Neural cell (in vitro differentiated cells): ENCODE results near the gene MIOS. TPM values are rescaled to one million over a fixed set of nuclear protein-coding genes. Genes with fewer than 3 reads are reported as not detected.

Source experiments
- H2AFZ ChIP-seq: fragments of 200-600, 300-800 bp; sonication (generic), shearing (Covaris generic); 2 replicates; pipeline ENCODE4 v1.6.0; 2014; ENCODE audit warnings: low read depth, mild to moderate bottlenecking, antibody characterized with exemption, low read length, moderate library complexity
- H3F3A ChIP-seq: fragments of 200-600 bp; shearing (Covaris generic); 2 replicates; pipeline ENCODE4 v1.6.1; 2016; ENCODE audit warnings: mild to moderate bottlenecking, moderate library complexity, mixed read lengths, antibody characterized with exemption, low read length; ENCODE audit not compliant: insufficient read depth, poor library complexity, severe bottlenecking
- H3K27ac ChIP-seq: fragments of 200-600, 300-800 bp; sonication (generic), shearing (Covaris generic); 2 replicates; pipeline ENCODE4 v1.5.1; 2014; ENCODE audit warnings: mild to moderate bottlenecking, low read length, moderate library complexity
- H3K27me3 ChIP-seq: fragments of 300-800, 200-600 bp; sonication (generic), shearing (Covaris generic); 2 replicates; pipeline ENCODE4 v1.6.0; 2014; ENCODE audit warnings: mild to moderate bottlenecking, low read depth, low read length, moderate library complexity; ENCODE audit not compliant: insufficient read depth
- H3K36me3 ChIP-seq: fragments of 300-800, 200-600 bp; sonication (generic), shearing (Covaris generic); 2 replicates; pipeline ENCODE4 v1.5.1; 2014; ENCODE audit warnings: mild to moderate bottlenecking, antibody characterized with exemption, low read length, moderate library complexity; ENCODE audit not compliant: insufficient read depth
- H3K4me2 ChIP-seq: fragments of 300-800, 200-600 bp; sonication (generic), shearing (Covaris generic); 2 replicates; pipeline ENCODE4 v1.6.0; 2014; ENCODE audit warnings: mild to moderate bottlenecking, low read length
- H3K4me3 ChIP-seq: fragments of 300-800, 200-600 bp; sonication (generic), shearing (Covaris generic); 2 replicates; pipeline ENCODE4 v1.5.1; 2014; ENCODE audit warnings: mild to moderate bottlenecking, low read length, moderate library complexity
- H3K79me2 ChIP-seq: fragments of 200-600 bp; shearing (Covaris generic); replicated peaks from 2 replicates; pipeline ENCODE4 v1.6.0; 2014; ENCODE audit warnings: mild to moderate bottlenecking, low read length, moderate library complexity; ENCODE audit not compliant: insufficient read depth
- H3K9ac ChIP-seq: fragments of 300-800, 200-600 bp; sonication (generic), shearing (Covaris generic); 2 replicates; pipeline ENCODE4 v1.6.1; 2016; ENCODE audit warnings: mild to moderate bottlenecking, low read length, mixed read lengths
- H3K9me2 ChIP-seq: fragments of 200-600 bp; shearing (Covaris generic); 2 replicates; pipeline ENCODE4 v1.6.1; 2016; ENCODE audit warnings: mild to moderate bottlenecking, low read length, mixed read lengths; ENCODE audit not compliant: insufficient read depth
- H3K9me3 ChIP-seq: fragments of 200-600, 300-800 bp; sonication (generic), shearing (Covaris generic); 2 replicates; pipeline ENCODE4 v1.6.1; 2016; ENCODE audit warnings: mild to moderate bottlenecking, mixed run types, low read length, moderate library complexity, mixed read lengths
- H4K20me1 ChIP-seq: fragments of 200-600 bp; shearing (Covaris generic); 2 replicates; pipeline ENCODE4 v1.6.1; 2016; ENCODE audit warnings: mild to moderate bottlenecking, mixed run types; ENCODE audit not compliant: insufficient read depth
- EP300 ChIP-seq: fragments of 450-650 bp; conservative IDR thresholded peaks from 2 replicates; pipeline ENCODE4 v1.6.1; 2014; ENCODE audit warnings: antibody characterized with exemption, mild to moderate bottlenecking, moderate library complexity; ENCODE audit not compliant: poor library complexity, severe bottlenecking
- EZH2 ChIP-seq: fragments of 200-600, 300-800 bp; shearing (Covaris generic), sonication (generic); IDR thresholded peaks from 2 replicates; pipeline ENCODE4 v1.6.1; 2014; ENCODE audit warnings: antibody characterized with exemption, low read length, borderline replicate concordance, mild to moderate bottlenecking; ENCODE audit not compliant: insufficient read depth, poor library complexity, severe bottlenecking
- POLR2AphosphoS5 ChIP-seq: IDR thresholded peaks from 2 replicates; pipeline ENCODE4 v1.6.1; 2012
- RAD21 ChIP-seq: fragments of 450-650 bp; conservative IDR thresholded peaks from 2 replicates; pipeline ENCODE4 v1.6.1; 2014; ENCODE audit warnings: antibody characterized with exemption, mild to moderate bottlenecking, moderate library complexity
- SMC3 ChIP-seq: fragments of 450-650 bp; conservative IDR thresholded peaks from 2 replicates; pipeline ENCODE4 v1.6.1; 2014; ENCODE audit warnings: antibody characterized with exemption, mild to moderate bottlenecking, moderate library complexity; ENCODE audit not compliant: poor library complexity
- TAF1 ChIP-seq: IDR thresholded peaks from 2 replicates; pipeline ENCODE4 v1.6.1; 2012; ENCODE audit warnings: low read depth
- polyA plus RNA-seq: library from polyadenylated mRNA; depleted of rRNA; stranded (reverse); fragments of >200 nt; gene quantifications from 2 replicates; pipeline ENCODE4 v1.2.3, GENCODE V29; 2014
- TF ChIP-seq, protein P1 (sequence below): IDR thresholded peaks from 2 replicates; pipeline ENCODE4 v1.6.1; 2012; ENCODE audit warnings: borderline replicate concordance
- TF ChIP-seq, protein P2 (sequence below): fragments of 450-650 bp; IDR thresholded peaks from 2 replicates; pipeline ENCODE4 v1.5.1; 2014; ENCODE audit warnings: antibody characterized with exemption, mild to moderate bottlenecking, moderate library complexity; ENCODE audit not compliant: poor library complexity, severe bottlenecking

Gene MIOS
- polyA plus RNA-seq, 1 donor from 2014 or later, result 52.2 TPM

- TF ChIP-seq EP300 (no peak), RAD21 (no peak), TAF1 (no peak)
- TF ChIP-seq, protein P1, sequence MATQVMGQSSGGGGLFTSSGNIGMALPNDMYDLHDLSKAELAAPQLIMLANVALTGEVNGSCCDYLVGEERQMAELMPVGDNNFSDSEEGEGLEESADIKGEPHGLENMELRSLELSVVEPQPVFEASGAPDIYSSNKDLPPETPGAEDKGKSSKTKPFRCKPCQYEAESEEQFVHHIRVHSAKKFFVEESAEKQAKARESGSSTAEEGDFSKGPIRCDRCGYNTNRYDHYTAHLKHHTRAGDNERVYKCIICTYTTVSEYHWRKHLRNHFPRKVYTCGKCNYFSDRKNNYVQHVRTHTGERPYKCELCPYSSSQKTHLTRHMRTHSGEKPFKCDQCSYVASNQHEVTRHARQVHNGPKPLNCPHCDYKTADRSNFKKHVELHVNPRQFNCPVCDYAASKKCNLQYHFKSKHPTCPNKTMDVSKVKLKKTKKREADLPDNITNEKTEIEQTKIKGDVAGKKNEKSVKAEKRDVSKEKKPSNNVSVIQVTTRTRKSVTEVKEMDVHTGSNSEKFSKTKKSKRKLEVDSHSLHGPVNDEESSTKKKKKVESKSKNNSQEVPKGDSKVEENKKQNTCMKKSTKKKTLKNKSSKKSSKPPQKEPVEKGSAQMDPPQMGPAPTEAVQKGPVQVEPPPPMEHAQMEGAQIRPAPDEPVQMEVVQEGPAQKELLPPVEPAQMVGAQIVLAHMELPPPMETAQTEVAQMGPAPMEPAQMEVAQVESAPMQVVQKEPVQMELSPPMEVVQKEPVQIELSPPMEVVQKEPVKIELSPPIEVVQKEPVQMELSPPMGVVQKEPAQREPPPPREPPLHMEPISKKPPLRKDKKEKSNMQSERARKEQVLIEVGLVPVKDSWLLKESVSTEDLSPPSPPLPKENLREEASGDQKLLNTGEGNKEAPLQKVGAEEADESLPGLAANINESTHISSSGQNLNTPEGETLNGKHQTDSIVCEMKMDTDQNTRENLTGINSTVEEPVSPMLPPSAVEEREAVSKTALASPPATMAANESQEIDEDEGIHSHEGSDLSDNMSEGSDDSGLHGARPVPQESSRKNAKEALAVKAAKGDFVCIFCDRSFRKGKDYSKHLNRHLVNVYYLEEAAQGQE, result no peak
- no peaks in the 10 kb centered on the region for H4K20me1 ChIP-seq
- H2AFZ ChIP-seq, result no peak overlapping the region
Observed at GRCh38 chr7:7579638-7580037, 13.0 kb downstream of the MIOS start.

DNA sequence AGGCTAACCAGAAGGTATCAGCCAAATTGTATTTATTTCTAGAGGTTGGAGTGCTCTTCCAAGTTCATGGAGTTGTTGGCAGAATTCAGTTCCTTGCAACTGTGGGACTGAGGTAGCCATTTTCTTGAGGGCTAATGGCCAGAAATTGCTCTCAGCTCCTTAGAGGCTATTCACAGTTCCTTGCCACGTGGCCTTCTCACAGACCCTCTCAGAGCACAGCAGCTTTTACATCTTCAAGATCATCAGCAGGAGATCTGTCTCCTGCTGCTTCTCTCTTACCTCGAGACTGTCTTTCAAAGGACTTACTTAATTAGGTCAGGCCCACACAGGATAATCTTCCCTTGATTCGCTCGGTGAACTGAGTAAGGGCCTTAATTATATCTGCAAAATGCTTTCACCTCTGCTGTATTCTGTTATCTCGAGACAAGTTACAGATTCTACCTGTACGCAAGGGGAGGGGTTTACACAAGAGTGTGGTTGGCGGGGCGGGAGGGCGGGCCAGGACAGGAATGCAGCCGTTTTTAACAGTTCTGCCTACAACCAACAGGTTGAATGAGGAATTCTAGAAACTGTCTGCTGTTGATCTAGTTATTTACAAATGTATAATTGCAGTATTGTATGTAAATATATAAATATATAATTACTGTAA, 15.0 kb downstream of the MIOS start:
- H3K9me2 ChIP-seq, result no peaks in the 10 kb centered on the region
- H2AFZ ChIP-seq, result no peak overlapping the region
- H3F3A ChIP-seq, result no peaks in the 10 kb centered on the region
- no peaks in the 10 kb centered on the region for H3K36me3 ChIP-seq
- H3K4me3 ChIP-seq, result peak overlapping the region; percentile 39
- H3K4me2 ChIP-seq, result no peak overlapping the region
- peaks cover 4% of the 10 kb centered on the region for H3K79me2 ChIP-seq
- no peak overlapping the region for H3K27ac ChIP-seq
- TF ChIP-seq TAF1 (no peak), POLR2AphosphoS5 (peak; percentile 76), EZH2 (no peak)
- TF ChIP-seq, protein P2, sequence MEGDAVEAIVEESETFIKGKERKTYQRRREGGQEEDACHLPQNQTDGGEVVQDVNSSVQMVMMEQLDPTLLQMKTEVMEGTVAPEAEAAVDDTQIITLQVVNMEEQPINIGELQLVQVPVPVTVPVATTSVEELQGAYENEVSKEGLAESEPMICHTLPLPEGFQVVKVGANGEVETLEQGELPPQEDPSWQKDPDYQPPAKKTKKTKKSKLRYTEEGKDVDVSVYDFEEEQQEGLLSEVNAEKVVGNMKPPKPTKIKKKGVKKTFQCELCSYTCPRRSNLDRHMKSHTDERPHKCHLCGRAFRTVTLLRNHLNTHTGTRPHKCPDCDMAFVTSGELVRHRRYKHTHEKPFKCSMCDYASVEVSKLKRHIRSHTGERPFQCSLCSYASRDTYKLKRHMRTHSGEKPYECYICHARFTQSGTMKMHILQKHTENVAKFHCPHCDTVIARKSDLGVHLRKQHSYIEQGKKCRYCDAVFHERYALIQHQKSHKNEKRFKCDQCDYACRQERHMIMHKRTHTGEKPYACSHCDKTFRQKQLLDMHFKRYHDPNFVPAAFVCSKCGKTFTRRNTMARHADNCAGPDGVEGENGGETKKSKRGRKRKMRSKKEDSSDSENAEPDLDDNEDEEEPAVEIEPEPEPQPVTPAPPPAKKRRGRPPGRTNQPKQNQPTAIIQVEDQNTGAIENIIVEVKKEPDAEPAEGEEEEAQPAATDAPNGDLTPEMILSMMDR, result no peak
- no peak overlapping the region for H3K9ac ChIP-seq
- no peaks in the 10 kb centered on the region for H4K20me1 ChIP-seq
- no peaks in the 10 kb centered on the region for H3K9me3 ChIP-seq
- H3K27me3 ChIP-seq, result no peaks in the 10 kb centered on the region

More at GRCh38 chr7:7579638-7580037, 13.0 kb downstream of the MIOS start:
- Histone ChIP-seq H3K27me3 (no peaks in the 10 kb centered on the region), H3K79me2 (peaks cover 4% of the 10 kb centered on the region), H3K27ac (no peak overlapping the region), H3K9me2 (no peaks in the 10 kb centered on the region), H3K9ac (no peak overlapping the region), H3K4me2 (no peak overlapping the region), H3K9me3 (no peaks in the 10 kb centered on the region), H3F3A (no peaks in the 10 kb centered on the region), H3K36me3 (no peaks in the 10 kb centered on the region), H3K4me3 (no peak overlapping the region)

- TF ChIP-seq EP300, result no peak
- TF ChIP-seq, protein P1, result no peak
- TF ChIP-seq, protein P2, result no peak
- TF ChIP-seq TAF1, result no peak
- TF ChIP-seq EZH2, result no peak
- TF ChIP-seq SMC3, result no peak
- TF ChIP-seq POLR2AphosphoS5, result no peak
- TF ChIP-seq RAD21, result no peak
- Histone ChIP-seq H3K9me2 (no peaks in the 10 kb centered on the region), H3K79me2 (peaks cover 4% of the 10 kb centered on the region), H3K4me2 (no peak overlapping the region), H3K36me3 (no peaks in the 10 kb centered on the region), H4K20me1 (no peaks in the 10 kb centered on the region), H3K27me3 (no peaks in the 10 kb centered on the region), H3F3A (no peaks in the 10 kb centered on the region), H2AFZ (no peak overlapping the region), H3K27ac (no peak overlapping the region), H3K9ac (no peak overlapping the region), H3K9me3 (no peaks in the 10 kb centered on the region), H3K4me3 (no peak overlapping the region)
Observed at GRCh38 chr7:7582596-7582995, 15.9 kb downstream of the MIOS start.
